Activated CD4-positive, alpha-beta T cell treated with anti-CD3 and anti-CD28 coated beads for 24 hours (primary cell): ENCODE data around the gene PTCH1.

Experiments used
- DNase-seq, 2 donors: peaks; one replicate each; pipeline ENCODE4 v3.0.0-alpha.2; 2020; ENCODE audit warnings: low read depth in 2 of 2

PTCH1 gene

GRCh38 chr9:95498641-95499040 lies 18.1 kb downstream of the PTCH1 start:
- no peak for DNase-seq

GRCh38 chr9:95497772-95498171 lies 19.0 kb downstream of the PTCH1 start:
- DNase-seq = no peak

GRCh38 chr9:95496687-95497086 lies 20.1 kb downstream of the PTCH1 start:
- no peak for DNase-seq

DNA sequence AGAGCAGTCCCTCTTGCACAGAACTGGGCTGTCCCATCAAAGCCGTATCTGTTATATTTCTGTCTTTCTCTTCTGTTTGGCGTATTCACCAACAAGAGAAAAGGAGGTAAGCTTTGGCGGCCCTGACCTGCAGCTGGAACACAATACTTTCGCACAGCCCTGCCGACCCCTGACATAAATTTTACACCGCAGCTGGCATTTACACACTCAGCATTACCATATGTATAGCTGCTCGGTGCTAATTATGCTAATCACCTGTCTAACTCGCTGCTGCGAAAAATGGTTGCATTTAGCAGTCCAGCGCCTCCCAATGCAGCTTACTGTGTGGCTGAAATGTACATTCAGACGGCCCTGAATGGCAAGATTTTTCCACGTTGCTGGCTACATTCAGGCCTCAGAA lies 20.8 kb downstream of the PTCH1 start:
- DNase-seq = no peak

DNA sequence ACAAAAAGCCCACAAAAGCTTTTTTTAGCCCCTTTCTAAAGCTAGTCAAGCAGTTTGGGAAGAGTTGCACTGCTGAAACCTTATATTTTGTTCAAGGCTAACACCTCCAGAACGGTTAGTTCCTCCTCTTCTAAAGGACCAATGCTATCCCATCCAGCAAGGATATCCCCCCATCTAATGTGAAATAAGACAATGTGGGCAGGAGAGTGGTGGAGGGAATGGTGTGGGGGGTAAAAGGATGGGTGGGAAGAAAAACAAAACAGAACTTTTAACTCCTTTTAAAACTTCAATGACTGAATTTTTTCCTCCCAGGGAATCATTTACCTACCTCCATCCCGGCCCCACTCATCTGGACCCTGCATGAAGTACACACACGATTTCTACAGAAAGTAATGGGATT lies 21.2 kb downstream of the PTCH1 start:
- no peak for DNase-seq

DNA sequence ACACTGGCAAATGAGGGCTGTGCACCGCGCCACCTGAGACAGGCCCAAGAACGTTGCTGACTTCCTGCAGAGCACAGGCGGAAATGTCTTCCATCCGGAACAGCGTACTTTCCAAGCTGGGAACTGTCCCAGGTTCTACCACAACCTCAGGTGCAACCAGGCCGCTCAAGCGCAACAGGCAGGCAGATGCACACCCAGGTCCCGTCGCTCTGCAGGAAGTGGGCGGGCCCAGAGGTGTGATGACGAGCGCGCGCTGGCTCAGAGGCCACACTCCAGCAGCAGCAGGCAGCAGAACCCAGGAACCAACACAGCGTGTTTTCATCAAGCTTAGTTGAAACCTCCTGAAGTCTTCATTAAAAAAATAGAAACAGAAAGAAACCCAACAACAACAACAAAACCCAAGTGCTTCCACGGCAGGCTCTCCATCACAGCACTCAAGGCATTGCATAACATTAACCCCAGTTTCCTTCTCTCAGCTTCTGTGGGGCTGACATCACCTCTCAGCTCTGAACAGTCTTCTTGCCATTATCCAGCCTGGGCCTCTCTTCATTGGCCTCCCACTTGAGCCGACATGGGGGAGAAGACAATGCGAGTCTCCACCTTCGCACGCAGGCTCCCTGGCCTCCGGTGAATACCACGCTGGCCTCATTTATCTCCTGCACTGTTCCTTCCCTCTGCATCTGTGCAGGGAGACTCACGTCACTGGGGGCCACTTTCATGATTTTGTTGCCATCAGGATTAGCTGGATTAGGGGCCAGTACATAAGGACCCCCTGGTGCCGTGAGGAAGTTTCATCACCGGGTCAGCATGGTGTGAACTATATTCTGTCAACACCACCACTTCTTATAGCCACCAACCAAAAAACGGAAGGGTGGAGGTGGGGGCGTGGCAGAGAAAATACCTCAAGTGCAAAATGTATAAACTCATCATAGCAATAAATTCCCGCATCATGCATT lies 22.1 kb downstream of the PTCH1 start:
- peak; percentile 60 to 71 for DNase-seq

DNA sequence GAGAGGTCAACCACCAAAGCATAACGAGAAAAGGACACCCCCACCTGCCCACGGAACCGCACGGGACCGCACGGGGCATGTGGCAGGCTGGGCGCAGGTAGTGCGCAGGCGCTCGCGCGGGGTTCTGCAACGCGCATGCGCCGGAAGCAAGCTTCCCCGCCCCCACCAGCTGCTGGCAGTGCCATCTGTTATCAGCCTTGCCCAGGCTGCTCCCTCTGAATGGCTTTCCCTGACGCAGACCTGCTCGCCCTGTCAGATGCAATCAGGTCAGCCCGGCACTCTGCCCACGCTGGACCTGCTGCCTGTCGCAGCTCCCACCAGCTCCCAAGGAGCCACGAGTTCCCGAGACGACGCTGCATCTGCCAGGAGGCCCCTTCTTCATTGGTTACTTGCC lies 22.8 kb downstream of the PTCH1 start:
- no peak for DNase-seq

DNA sequence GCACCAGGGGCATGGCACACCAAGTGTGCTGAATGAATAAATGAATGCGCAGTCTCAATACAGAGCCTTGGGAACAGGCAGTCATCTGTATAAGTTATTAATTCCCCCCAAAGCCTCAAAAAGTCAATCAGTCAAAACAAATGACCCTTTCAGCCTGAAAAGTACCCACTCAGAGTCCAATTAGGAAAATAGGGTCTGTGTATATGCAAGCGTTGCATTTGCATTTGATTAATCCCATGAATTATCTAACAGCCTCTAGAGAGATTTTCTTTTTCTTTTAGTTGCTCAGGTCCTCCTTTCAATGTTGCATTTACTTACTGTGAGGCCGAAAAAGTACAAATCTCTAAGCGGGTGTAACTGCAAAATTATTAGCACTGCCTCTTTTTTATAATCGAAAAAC lies 23.4 kb downstream of the PTCH1 start:
- DNase-seq = no peak

GRCh38 chr9:95491543-95492320 lies 25.0 kb downstream of the PTCH1 start:
- no peak for DNase-seq

- DNase-seq = no peak
Measured at GRCh38 chr9:95488954-95489353, 27.8 kb downstream of the PTCH1 start.

GRCh38 chr9:95486318-95486717 lies 30.5 kb downstream of the PTCH1 start:
- DNase-seq = no peak

DNA sequence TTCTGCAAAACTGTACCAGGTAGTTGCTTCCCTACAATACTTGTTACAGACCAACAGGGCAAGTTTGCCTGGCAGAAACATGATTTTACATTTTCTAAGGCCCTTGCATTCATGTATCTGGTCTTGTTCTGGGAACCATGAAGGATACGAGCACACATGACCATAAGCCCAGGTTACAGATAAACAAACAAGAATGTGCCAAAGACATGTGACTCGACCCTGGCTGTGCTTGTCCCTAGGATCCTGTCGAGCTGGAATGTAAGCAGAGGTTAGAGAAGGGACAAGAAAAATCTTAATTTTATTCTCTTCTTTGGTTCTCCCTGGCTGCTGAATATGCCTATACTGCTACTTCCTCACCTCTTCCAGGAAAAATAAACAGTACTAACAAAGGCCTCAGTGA lies 32.5 kb downstream of the PTCH1 start:
- DNase-seq = no peak

- DNase-seq = no peak
Measured at GRCh38 chr9:95483431-95483830, 33.3 kb downstream of the PTCH1 start.

DNA sequence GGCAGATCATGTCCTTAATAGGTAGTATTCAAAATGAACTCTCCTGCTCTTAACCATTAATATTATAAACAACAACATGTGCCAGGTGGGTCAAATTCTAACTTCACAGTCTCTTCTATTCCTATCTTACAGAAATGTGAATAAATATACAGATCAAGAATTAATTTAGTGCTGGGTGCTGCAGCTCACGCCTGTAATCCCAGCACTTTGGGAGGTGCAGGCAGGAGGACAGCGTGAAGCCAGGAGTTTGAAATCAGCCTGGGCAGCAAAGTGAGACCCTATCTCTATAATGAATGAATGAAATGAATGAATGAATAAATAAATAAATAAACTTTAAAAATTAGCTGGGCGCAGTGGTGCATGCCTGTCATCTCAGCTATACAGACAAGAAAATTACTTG lies 34.1 kb downstream of the PTCH1 start:
- no peak for DNase-seq

- DNase-seq = no peak
Measured at GRCh38 chr9:95481000-95481399, 35.8 kb downstream of the PTCH1 start.

GRCh38 chr9:95480346-95480745 lies 36.4 kb downstream of the PTCH1 start:
- DNase-seq = no peak

DNA sequence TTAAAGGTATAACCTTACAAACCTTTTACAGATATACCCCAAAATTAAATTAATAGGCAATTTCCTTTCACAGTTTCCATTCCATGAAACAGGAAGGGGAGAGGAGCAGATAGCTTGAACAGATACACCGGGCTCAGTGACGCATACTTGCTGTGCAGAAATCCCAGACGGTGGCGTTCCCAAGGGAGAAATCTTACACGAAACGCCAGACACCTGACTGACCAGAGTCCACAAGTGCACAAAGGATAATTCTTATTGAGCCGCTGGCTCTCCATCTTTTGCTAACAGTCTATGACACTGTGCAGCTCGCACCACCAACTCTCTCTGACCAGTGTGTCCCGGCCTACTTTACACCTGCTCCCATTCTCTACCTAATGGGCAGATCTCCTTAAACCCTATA lies 37.4 kb downstream of the PTCH1 start:
- no peak for DNase-seq

DNA sequence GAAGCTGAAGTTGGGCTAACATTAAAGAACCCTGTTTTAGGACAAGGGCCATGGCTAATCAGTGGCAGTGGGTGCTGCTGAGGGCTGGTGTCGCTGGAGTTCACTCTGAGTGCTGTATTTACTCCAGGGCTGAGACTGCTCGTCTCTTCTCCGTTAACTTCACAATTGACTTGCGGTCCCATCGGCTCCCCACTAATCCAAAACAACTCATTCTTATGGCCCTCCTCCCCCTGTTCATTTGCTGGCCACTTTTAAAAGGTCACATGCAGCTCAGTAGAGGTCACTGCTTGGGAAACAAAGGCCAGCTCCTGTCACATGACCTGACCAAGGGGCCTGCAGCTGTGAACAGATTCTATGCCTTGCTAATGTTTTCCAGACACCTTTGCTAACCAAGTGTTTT lies 38.4 kb downstream of the PTCH1 start:
- DNase-seq = no peak

DNA sequence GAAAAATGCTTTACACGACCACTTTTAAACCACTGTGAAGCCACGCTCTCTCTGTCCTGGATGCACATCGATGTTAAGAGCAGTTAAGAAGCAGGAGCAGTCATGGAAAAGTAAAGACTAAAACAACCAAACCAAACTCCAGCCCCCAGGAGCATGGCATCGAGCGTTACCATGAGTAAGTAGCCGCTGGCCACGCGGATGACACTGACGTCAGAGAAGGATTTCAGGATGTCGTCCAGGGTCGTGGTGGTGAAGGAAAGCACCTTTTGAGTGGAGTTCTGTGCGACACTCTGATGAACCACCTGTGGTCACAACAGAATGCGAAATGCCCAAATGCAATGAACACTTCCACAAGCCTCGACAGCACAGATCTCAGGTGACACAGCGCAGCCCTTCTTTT lies 38.9 kb downstream of the PTCH1 start:
- DNase-seq = no peak

GRCh38 chr9:95477441-95477840 lies 39.3 kb downstream of the PTCH1 start:
- no peak for DNase-seq

GRCh38 chr9:95468791-95469190 lies 48.0 kb downstream of the PTCH1 start:
- DNase-seq = no peak

GRCh38 chr9:95465115-95465514 lies 51.7 kb downstream of the PTCH1 start:
- no peak for DNase-seq
